HG03280 (cell line): ENCODE data around the gene GGT1.
"Not testable (repeated sequence)": the region's sequence is repeated elsewhere in the genome, so short reads cannot be mapped to it uniquely, and the experiment has no call there.

Experiments used
- ATAC-seq: cut with Tn5 transposase; IDR thresholded peaks from one replicate; pipeline ENCODE4 v1.9.1; 2021; ENCODE audit warnings: mild to moderate bottlenecking, moderate library complexity; ENCODE audit not compliant: unreplicated experiment

GGT1 gene

GRCh38 chr22:24595863-24596262 is 7.1 kb upstream of the GGT1 start:
- ATAC-seq: no peak

DNA sequence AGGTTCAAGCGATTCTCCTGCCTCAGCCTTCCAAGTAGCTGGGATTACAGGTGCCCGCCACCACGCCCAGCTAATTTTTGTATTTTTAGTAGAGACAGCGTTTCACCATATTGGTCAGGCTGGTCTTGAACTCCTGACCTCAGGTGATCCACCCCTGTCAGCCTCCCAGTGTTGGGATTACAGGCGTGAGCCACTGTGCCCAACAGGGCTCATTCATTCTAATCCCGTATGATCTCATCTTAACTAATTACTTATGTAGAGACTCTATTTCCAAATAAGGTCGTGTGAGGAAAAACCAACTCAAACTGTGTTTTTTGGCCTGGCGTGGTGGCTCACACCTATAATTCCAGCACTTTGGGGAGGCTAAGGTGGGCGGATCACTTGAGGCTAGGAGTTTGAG is 5.9 kb upstream of the GGT1 start:
- not testable (repeated sequence) for ATAC-seq

DNA sequence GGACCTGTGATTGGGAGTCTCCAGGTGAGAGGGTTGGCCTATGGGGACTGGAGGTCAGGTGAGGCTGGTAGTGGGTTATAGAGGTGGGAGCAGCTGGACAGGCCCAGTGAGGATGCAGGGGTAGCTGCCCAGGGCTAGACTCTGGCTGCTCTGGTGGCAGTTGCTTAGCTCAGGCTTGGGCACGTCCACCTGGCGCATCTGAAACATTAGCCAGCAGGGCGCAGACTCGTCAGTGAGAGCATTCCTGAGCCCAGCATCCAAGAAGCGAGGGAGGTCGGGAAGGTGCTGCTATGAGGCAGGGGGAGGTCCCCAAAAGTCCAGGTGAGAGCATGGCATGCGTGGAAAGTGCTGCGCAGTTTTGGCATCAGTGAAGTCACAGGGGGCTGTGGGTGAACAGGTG is 3.5 kb upstream of the GGT1 start:
- no peak for ATAC-seq

DNA sequence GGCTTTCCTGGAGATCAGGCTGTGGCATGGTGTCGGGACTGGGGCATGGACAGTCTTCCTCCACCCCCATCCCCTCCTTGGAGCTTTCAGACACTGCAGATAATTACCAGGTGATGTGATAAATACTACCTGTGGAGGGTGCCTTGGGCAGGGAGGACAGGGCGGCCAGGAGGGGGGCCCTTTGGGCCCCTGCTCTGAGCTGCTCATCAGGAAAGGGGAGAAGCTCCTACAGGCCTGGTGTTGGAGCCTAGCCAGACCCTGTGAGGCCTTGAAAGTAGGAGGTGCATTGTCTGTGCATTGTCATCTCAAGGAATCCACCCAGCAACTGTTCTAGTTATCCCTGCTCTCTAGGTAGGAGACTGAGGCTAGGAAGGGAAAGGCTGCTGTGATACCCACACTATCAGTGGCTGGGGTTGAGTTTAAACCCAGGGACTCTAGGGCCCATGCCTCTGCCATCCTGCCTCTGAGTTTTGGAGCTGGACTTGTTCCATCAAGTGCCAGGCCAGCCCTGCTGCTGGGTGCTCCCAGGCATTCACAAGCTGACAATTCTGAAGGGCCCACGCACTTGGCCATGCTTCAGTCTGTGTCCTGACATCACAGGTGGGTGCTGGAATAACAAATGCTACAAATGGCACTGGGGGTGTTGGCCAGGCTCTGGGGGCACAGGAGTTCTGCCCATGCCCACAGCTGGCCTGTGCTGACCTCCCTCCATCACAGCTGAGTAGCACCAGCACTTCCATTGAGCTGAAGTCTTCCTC is 2.9 kb upstream of the GGT1 start:
- ATAC-seq: not testable (repeated sequence)

- no peak for ATAC-seq
Measured at GRCh38 chr22:24601217-24602104, 1.5 kb upstream of the GGT1 start.

- not testable (repeated sequence) for ATAC-seq
Measured at GRCh38 chr22:24602105-24602749, 766 bp upstream of the GGT1 start.

DNA sequence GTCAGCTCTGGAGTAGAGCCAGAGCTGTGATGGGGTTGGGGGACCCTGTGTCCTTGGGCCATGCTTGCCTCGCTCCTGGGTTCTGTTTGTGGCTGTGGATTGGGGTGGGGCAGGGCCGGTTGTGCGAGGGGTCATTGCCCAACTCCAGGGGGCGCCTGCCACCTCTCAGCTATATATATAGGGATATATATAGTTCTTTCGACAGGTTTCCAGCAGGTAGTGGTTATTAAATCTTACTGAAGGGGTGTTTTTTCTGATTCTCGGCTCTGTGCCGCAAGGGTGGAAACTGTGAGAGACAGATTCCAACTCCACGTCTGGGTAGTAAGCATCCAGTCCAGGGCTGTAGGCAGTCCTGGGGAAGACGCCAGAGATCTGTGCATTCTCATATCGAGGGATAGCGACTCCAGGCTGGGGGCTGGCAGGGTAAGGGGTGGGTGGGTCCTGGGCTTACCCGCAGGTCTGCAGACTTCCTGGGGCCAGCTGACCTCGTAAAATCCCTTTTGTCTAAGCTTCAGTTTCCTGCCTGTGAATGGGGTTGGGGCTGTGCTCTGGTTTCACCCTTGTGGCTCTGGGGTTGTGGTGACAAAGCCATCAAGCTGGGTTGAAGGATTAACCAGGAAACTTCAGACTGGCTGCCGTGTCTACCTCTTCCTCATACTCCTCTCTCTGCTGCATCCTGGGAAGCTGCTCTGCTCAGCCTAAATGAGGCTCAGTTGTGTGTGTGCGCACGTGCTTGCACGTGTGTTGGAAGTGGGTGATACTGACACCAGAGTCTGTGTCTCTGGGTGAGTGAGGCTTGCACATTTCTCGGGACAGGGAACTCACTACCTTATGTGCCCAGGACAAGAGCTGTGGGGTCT is 1.0 kb downstream of the GGT1 start:
- ATAC-seq: not testable (repeated sequence)

- ATAC-seq: not testable (repeated sequence)
Measured at GRCh38 chr22:24606340-24606739, 3.3 kb downstream of the GGT1 start.

DNA sequence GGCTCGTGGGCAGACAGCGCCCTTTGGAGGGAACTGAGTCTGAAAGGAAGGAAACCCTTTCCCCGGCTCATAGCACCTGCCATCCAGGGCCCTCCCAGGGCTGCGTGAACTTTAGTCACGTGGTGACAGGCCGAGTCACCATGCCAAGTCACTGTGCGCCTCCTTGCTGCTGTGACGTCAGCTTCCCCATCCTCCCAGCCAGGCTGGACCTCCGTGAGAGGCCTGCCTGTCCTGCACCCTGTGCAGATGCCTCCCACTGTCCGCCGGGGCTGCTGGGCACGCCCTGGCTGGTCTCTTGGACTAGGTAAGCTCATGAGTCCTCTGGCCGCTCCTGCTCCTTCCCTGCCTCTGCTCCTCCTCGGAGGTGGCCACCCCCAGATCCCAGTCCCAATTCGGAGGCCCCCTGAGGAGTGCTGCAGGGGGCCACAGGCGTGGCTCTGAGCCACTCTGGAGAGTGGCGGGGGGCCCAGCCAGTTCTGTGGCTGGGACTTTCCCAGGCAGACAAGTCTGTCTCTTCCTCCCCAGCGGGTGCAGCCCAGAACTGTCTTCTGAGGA is 4.5 kb downstream of the GGT1 start:
- ATAC-seq: peak; percentile 86

DNA sequence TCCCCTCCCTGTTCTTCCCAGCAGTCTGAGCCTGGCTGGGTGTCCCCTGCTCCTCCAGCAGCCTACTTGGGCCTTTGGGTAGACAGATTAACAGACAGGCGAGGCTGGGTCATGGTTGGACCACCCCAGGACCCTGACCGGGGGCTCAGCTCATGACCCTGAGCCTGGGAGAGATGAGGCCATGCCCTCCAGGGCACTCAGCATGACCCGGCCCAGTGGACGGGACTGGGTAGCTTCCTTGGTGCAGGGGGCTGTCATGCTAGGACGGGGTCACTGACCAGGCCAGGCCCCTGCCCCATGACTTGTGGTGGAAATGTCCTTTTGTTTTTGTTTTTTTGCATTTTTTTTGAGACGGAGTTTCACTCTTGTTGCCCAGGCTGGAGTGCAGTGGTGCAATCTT is 5.3 kb downstream of the GGT1 start:
- ATAC-seq: not testable (repeated sequence)

GRCh38 chr22:24609888-24610287 is 6.9 kb downstream of the GGT1 start:
- not testable (repeated sequence) for ATAC-seq

DNA sequence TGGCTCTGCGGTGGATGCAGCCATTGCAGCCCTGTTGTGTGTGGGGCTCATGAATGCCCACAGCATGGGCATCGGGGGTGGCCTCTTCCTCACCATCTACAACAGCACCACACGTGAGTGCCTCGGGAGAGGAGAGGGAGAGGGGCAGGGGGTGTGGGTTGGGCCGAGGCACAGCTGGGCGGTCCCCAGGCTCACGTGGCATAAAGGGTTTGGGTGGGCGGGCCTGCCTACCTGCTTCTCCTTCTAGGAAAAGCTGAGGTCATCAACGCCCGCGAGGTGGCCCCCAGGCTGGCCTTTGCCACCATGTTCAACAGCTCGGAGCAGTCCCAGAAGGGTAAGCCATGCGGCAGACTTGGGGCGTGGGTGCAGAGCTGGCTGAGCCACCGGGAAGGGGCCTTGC is 11.8 kb downstream of the GGT1 start:
- not testable (repeated sequence) for ATAC-seq

DNA sequence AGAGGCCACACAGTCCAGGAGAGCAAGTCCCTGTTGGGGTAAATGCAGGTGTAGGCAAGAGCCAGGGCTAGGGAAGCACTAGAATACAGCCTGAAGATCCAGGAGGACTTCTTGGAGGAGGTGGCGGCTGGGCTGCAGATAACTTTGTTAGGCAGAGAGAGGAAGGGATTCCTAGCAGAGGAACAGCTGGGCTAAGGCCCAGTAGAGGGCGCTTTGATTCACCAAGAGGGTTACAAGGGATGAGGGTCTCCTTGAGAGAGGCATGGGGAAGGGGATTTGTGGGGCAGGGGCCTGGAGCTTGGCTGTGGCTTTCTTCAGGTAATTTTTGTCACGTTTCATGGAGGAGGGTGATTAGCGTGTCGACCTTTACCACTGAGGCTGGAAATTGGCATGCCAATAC is 18.3 kb downstream of the GGT1 start:
- ATAC-seq: not testable (repeated sequence)

DNA sequence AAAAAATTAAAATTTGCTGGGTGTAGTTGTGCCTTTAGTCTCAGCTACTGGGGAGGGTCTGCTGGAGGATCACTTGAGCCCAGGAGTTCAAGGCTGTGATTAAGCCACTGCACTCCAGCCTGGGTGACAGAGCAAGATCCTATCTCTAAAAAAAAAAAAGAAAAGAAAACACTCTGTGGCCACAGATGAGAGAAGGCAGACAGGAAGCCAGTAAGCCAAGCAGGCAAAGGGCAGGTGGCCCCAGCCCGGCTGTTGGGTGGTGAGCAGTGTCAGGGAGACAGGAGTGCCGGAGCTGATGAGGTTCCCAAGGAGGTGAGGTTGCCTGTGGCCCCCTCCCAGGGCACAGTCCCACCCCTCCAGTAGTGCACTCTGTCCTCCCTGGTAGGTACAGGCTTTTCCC is 19.6 kb downstream of the GGT1 start:
- ATAC-seq: not testable (repeated sequence)

GRCh38 chr22:24627911-24628310 is 24.9 kb downstream of the GGT1 start:
- not testable (repeated sequence) for ATAC-seq

DNA sequence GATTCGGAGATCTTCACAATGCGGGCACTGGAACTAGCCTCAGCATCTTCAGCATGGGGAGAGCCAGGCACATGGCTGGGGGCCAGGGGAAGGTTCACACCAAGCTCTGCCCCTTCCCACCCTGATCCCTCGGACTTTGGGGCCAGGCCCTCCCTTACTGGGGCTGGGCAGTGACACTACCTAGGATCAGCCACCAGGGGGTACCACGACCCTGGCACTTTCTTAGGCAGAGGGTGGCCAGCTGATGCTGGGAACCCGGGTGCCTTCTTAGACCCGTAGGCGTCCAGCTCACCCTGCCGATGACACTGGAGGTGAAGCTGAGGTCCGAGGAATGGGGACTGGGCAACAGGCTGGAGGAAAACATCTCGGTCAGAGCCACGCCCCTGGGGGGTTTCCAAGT is 26.1 kb downstream of the GGT1 start:
- ATAC-seq: not testable (repeated sequence)

- ATAC-seq: not testable (repeated sequence)
Measured at GRCh38 chr22:24630812-24631427, 27.9 kb downstream of the GGT1 start.

DNA sequence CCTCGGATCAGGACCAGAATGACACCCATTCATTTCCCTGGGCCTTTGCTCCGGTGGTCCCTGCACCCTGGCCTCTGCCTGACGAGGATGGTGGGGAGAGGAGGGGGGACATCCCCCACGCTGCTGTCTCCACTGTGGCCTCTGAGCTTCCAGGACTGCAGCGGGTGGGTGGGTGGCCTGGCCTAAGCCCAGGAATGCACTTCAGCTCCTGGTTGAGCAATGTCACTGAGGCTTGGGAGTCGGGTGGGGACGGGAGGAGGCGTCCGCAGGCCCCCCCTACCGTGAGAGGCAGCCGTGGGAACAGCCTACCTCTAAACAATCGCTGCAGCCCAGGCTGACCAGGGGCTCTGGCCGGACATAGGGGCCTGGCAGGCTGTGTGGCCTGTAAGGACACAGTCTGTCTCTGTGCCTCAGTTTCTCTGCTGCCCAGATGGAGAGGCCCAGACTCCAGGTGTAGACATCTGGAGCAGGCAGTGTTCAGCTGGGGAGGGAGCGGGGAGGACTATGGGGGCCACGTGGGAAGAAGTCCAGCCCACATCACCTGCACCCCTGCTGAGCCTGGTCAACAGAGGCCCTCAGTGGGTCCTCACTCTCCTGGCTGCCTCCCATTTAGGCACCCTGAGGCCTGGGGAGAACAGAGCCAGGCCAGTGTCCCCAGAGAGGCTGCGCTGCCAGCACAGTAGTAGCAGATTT is 28.6 kb downstream of the GGT1 start:
- ATAC-seq: not testable (repeated sequence)

GRCh38 chr22:24632642-24633041 is 29.6 kb downstream of the GGT1 start:
- not testable (repeated sequence) for ATAC-seq
